GM12878 (cell line): ENCODE data around the gene HK1. TPM values are rescaled to one million over a fixed set of nuclear protein-coding genes. Genes with fewer than 3 reads are reported as not detected.

Experiments used
- ATAC-seq: fragments of 200-7000 bp; cut with Tn5 transposase; 3 replicates; pipeline ENCODE4 v1.9.1; 2020; ENCODE audit warnings: mild to moderate bottlenecking, moderate library complexity
- BruUV-seq: library from RNA; stranded (reverse); fragments of 400-500 nt; replicated peaks from 2 replicates; lab custom pipeline; 2021; lab: Mats Ljungman, UMichigan
- CTCF ChIA-PET: fragments of 300-600 bp; sonication (Branson Sonifier 250); formaldehyde crosslinking; extraction: SDS; loops from one replicate; lab custom pipeline; 2021; ENCODE audit warnings: inconsistent platforms; lab: Yijun Ruan, JAX
- POLR2A ChIA-PET: fragments of 350-600 bp; formaldehyde crosslinking; extraction: SDS; loops from one replicate; lab custom pipeline; 2021; ENCODE audit warnings: inconsistent platforms; lab: Charles Lee
- RAD21 ChIA-PET: fragments of 300-600 bp; sonication (Branson Sonifier 250); formaldehyde crosslinking; loops from one replicate; lab custom pipeline; 2023; ENCODE audit warnings: antibody characterized with exemption; ENCODE audit not compliant: unreplicated experiment; lab: Charles Lee
- SMC1A ChIA-PET: fragments of 300-600 bp; sonication (Branson Sonifier 250); formaldehyde crosslinking; loops from one replicate; lab custom pipeline; 2023; ENCODE audit not compliant: unreplicated experiment, uncharacterized antibody; lab: Charles Lee
- DNase-seq: peaks from one replicate; pipeline ENCODE4 v3.0.0-alpha.2; 2011; ENCODE audit warnings: low read depth, low spot score
- FAIRE-seq: peaks from 3 replicates; lab custom pipeline; 2011; peaks lifted over from hg19 to GRCh38; lab: Jason Lieb, UNC
- H2AFZ ChIP-seq: 2 replicates; pipeline ENCODE4 v1.6.0; 2011; ENCODE audit warnings: low read depth, low read length, control low read depth; ENCODE audit not compliant: control insufficient read depth
- H3K27ac ChIP-seq: 2 replicates; pipeline ENCODE4 v1.5.1; 2011; ENCODE audit warnings: control low read depth; ENCODE audit not compliant: control insufficient read depth, insufficient read depth
- H3K27me3 ChIP-seq, 2 experiments: replicated peaks in 1 of 2; 2 replicates each; pipeline versions ENCODE4 v1.6.0 to v1.6.1; 2011; ENCODE audit warnings: low read length in 1 of 2; ENCODE audit not compliant: control insufficient read depth in 2 of 2, insufficient read depth in 2 of 2
- H3K36me3 ChIP-seq, 2 experiments: 2 replicates each; pipeline ENCODE4 v1.5.1; 2011; ENCODE audit warnings: low read length in 1 of 2; ENCODE audit not compliant: control insufficient read depth in 2 of 2, insufficient read depth in 2 of 2
- H3K4me1 ChIP-seq: 2 replicates; pipeline ENCODE4 v1.6.1; 2011; ENCODE audit warnings: mild to moderate bottlenecking, low read length, moderate library complexity, mixed read lengths; ENCODE audit not compliant: control insufficient read depth, insufficient read depth
- H3K4me2 ChIP-seq: 2 replicates; pipeline ENCODE4 v1.6.0; 2011; ENCODE audit warnings: control low read depth; ENCODE audit not compliant: control insufficient read depth, insufficient read depth
- H3K4me3 ChIP-seq: fragments of 200-600 bp; sonication (generic); 2 replicates; pipeline ENCODE4 v1.5.1; 2016
- H3K79me2 ChIP-seq: 2 replicates; pipeline ENCODE4 v1.6.0; 2011; ENCODE audit warnings: low read length; ENCODE audit not compliant: control insufficient read depth, insufficient read depth
- H3K9ac ChIP-seq: 2 replicates; pipeline ENCODE4 v1.8.0; 2011; ENCODE audit warnings: low read length, control low read depth, mixed read lengths; ENCODE audit not compliant: control insufficient read depth, insufficient read depth
- H3K9me3 ChIP-seq: replicated peaks from 3 replicates; pipeline ENCODE4 v1.5.1; 2011; ENCODE audit warnings: mild to moderate bottlenecking, low read length; ENCODE audit not compliant: control insufficient read depth, insufficient read depth
- H4K20me1 ChIP-seq: 2 replicates; pipeline ENCODE4 v1.6.0; 2011; ENCODE audit not compliant: control insufficient read depth, insufficient read depth
- CHD4 ChIP-seq: fragments of 200-600 bp; sonication (generic); IDR thresholded peaks from 2 replicates; pipeline ENCODE4 v1.6.1; 2016; ENCODE audit warnings: mild to moderate bottlenecking
- DPF2 ChIP-seq: fragments of 450-650 bp; IDR thresholded peaks from 2 replicates; pipeline ENCODE4 v1.6.1; 2017; ENCODE audit warnings: mild to moderate bottlenecking
- EP300 ChIP-seq, 2 experiments: fragments of 150-350 bp in 1 of 2; IDR thresholded peaks; 2 replicates each; pipeline ENCODE4 v1.6.1; 2011 to 2012; ENCODE audit warnings: low read depth in 2 of 2, low read length in 2 of 2, borderline replicate concordance in 1 of 2, improper control_type of control experiment in 1 of 2, inconsistent platforms in 1 of 2; ENCODE audit not compliant: control insufficient read depth in 1 of 2
- FOS ChIP-seq: IDR thresholded peaks from 3 replicates; pipeline ENCODE4 v1.6.1; 2011; ENCODE audit warnings: borderline replicate concordance; ENCODE audit not compliant: insufficient read length; ENCODE audit errors: extremely low read depth
- HDAC6 ChIP-seq: fragments of 200-600 bp; sonication (generic); IDR thresholded peaks from one replicate; pipeline ENCODE4 v1.8.0; 2017; ENCODE audit warnings: antibody characterized with exemption; ENCODE audit not compliant: unreplicated experiment
- IKZF1 ChIP-seq: fragments of 450-650 bp; conservative IDR thresholded peaks from 2 replicates; pipeline ENCODE4 v1.6.1; 2017; ENCODE audit warnings: antibody characterized with exemption, mild to moderate bottlenecking
- KLF5 ChIP-seq: fragments of 450-650 bp; IDR thresholded peaks from 2 replicates; pipeline ENCODE4 v1.6.1; 2014; ENCODE audit warnings: mild to moderate bottlenecking; ENCODE audit not compliant: partially characterized antibody
- MXI1 ChIP-seq: fragments of 150-350 bp; IDR thresholded peaks from 2 replicates; pipeline ENCODE4 v1.6.1; 2011; ENCODE audit warnings: low read depth, mild to moderate bottlenecking, inconsistent platforms, low read length, improper control_type of control experiment
- NRF1 ChIP-seq: conservative IDR thresholded peaks from 2 replicates; pipeline ENCODE4 v1.6.1; 2011; ENCODE audit warnings: mild to moderate bottlenecking, low read depth, low read length, improper control_type of control experiment
- POU2F2 ChIP-seq: IDR thresholded peaks from 3 replicates; pipeline ENCODE4 v1.6.1; 2011; ENCODE audit warnings: low read depth, mild to moderate bottlenecking, low read length, borderline replicate concordance
- SPI1 ChIP-seq: IDR thresholded peaks from 2 replicates; pipeline ENCODE4 v1.6.1; 2011; ENCODE audit warnings: low read depth, mild to moderate bottlenecking, low read length, moderate library complexity, borderline replicate concordance; ENCODE audit not compliant: insufficient read depth
- SREBF2 ChIP-seq: IDR thresholded peaks from 2 replicates; pipeline ENCODE4 v1.6.1; 2012; ENCODE audit warnings: mild to moderate bottlenecking, low read length
- ZNF622 ChIP-seq: fragments of 450-650 bp; IDR thresholded peaks from 2 replicates; pipeline ENCODE4 v1.6.1; 2017; ENCODE audit warnings: mild to moderate bottlenecking, inconsistent platforms
- WGBS: methylation state at CpG from one replicate; pipeline ENCODE4 v1.1.6; 2016; ENCODE audit warnings: low lambda C conversion rate; ENCODE audit not compliant: insufficient replicate concordance, insufficient coverage; ENCODE audit errors: missing lambda C conversion rate; 5-methylcytosine and 5-hydroxymethylcytosine counted together
- in situ Hi-C: fragments of 300-500 bp; cut with MboI; formaldehyde crosslinking; loops from 9 replicates; pipeline ENCODE4 v1.14.3; 2018; ENCODE audit warnings: mixed read lengths
- intact Hi-C: fragments of 100-400 bp; cut with micrococcal nuclease; formaldehyde crosslinking; loops from one replicate; pipeline ENCODE4 v1.14.2; 2022; ENCODE audit not compliant: unreplicated experiment
- polyA plus RNA-seq, 11 experiments: library from polyadenylated mRNA; depleted of rRNA in 4 of 11; unstranded in 6 of 11; stranded (reverse) in 5 of 11; fragments of >200 nt; fragmentation: Nextera tagmentation in 4 of 11; fragmentation: Illumina TruSeq in 1 of 11; extraction: Ambion mirVana in 4 of 11; extraction: Trizol in 1 of 11; gene quantifications; 1 replicate in 1 of 11; 2 replicates in 10 of 11; pipeline versions ENCODE4 v1.2.1 to v1.2.3, GENCODE V29; 2011 to 2016; ENCODE audit warnings: inconsistent platforms in 2 of 11, missing spikeins in 2 of 11, low read depth in 1 of 11
- total RNA-seq, 4 experiments: library from RNA; depleted of rRNA in 3 of 4; stranded (reverse); fragments of >200 nt in 3 of 4; fragmentation: Illumina TruSeq in 1 of 4; extraction: Trizol in 1 of 4; gene quantifications; 2 replicates each; pipeline versions ENCODE4 v1.2.1 to v1.2.3, GENCODE V29; 2013 to 2021
- TF ChIP-seq, protein P1 (sequence below): fragments of 450-650 bp; IDR thresholded peaks from 2 replicates; pipeline ENCODE4 v1.6.1; 2014; ENCODE audit warnings: mild to moderate bottlenecking
- TF ChIP-seq, protein P2 (sequence below): IDR thresholded peaks from 2 replicates; pipeline ENCODE4 v1.6.1; 2011; ENCODE audit warnings: borderline replicate concordance, low read depth, mild to moderate bottlenecking, moderate library complexity, mixed read lengths, low read length; ENCODE audit not compliant: insufficient read depth; ENCODE audit errors: extremely low read length

The HK1 gene
- total and polyA plus RNA-seq, 10 of the 15 experiments (the other 5 are each of a cell fraction or from before 2014, with no cell fraction given): 3.4 to 77.3 (median 46.6) TPM

DNA sequence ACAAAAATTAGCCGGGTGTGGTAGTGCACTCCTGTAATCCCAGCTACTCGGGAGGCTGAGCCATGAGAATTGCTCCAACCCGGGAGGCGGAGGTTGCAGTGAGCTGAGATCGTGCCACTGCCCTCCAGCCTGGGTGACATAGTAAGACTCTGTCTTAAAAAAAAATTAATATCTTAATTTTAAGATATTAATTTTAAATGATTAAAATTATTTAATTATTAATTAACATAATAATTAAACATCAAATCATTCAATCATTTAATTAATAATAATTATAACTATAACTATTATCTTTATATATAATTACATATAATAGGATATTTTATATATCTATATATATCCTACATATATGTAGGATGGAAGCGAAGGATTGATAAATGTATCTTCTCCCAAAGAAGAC, 1.8 kb upstream of the HK1 start (continued):
- TF ChIP-seq, protein P1, sequence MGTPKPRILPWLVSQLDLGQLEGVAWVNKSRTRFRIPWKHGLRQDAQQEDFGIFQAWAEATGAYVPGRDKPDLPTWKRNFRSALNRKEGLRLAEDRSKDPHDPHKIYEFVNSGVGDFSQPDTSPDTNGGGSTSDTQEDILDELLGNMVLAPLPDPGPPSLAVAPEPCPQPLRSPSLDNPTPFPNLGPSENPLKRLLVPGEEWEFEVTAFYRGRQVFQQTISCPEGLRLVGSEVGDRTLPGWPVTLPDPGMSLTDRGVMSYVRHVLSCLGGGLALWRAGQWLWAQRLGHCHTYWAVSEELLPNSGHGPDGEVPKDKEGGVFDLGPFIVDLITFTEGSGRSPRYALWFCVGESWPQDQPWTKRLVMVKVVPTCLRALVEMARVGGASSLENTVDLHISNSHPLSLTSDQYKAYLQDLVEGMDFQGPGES: no peak
- TF ChIP-seq, protein P2, sequence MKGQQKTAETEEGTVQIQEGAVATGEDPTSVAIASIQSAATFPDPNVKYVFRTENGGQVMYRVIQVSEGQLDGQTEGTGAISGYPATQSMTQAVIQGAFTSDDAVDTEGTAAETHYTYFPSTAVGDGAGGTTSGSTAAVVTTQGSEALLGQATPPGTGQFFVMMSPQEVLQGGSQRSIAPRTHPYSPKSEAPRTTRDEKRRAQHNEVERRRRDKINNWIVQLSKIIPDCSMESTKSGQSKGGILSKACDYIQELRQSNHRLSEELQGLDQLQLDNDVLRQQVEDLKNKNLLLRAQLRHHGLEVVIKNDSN: no peak
- no peak for TF ChIP-seq MXI1

DNA sequence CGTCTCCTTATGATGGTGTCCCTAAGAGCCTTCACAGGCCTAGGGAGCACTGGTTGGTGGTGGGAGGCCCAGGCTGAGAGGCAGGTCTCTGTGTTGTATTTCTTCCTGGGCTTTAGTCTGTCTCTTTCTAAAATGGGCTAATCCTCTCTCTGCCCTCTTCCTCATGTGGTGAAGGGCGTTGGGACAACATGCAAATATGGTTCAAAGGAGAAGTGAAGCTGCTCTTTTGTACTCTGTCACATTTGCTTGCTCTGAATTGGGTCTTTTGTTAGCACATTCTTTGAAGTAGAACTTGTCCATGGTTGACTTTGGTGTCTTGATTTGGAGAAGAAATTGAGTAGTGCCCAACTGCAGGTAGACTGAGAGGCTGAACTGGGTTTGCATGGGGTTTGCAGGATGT, 814 bp downstream of the HK1 start:
- no peak for ATAC-seq
- intact Hi-C loops (no loop called here), in situ Hi-C loops (no loop called here)
- no peaks in the 10 kb centered on the region for H3K79me2 ChIP-seq
- POLR2A ChIA-PET: no interaction called here
- peak overlapping the region; percentile 59 for H3K4me2 ChIP-seq
- SMC1A ChIA-PET: interaction anchor here (1.0 to 1.4 kb wide), 3 partner anchors 24 to 38 kb away, joined by 3 to 4 read pairs (median 3); no protein-coding TSS in a partner anchor
- H3K27ac ChIP-seq: no peak overlapping the region
- TF ChIP-seq DPF2: no peak
- TF ChIP-seq SREBF2: no peak
- TF ChIP-seq POU2F2: 0 out of 3 replicates have a peak, but pooled peaks have one; percentile 49
- TF ChIP-seq EP300 (IDR thresholded peaks at IDR 0.05; ENCODE audit: borderline replicate concordance in 1 of 2, control insufficient read depth in 1 of 2, low read depth in 2 of 2, low read length in 2 of 2): no peak
- no peak for TF ChIP-seq IKZF1
- peak; percentile 41; the same call in 1 of the 2 replicates for TF ChIP-seq SPI1
- no peak for TF ChIP-seq FOS
- TF ChIP-seq ZNF622: no peak
- TF ChIP-seq CHD4: no peak
- no peak for TF ChIP-seq HDAC6
- no peak for TF ChIP-seq KLF5
- TF ChIP-seq NRF1: no peak
- H3K4me1 ChIP-seq: peaks cover 8% of the 10 kb centered on the region
- H3K9ac ChIP-seq: no peak overlapping the region
- H2AFZ ChIP-seq: peak overlapping the region; percentile 60
- BruUV-seq: no TSS peak
- RAD21 ChIA-PET: no interaction called here
- H3K36me3 ChIP-seq: no peaks in the 10 kb centered on the region
- CTCF ChIA-PET: interaction anchor here (0.9 to 1.0 kb wide), 2 partner anchors 121 to 228 kb away, joined by 4 read pairs; no protein-coding TSS in a partner anchor
- WGBS: 23% methylated on average over 2 of the region's 2 CpGs
- no peaks in the 10 kb centered on the region for H4K20me1 ChIP-seq
- DNase-seq: peak; percentile 21
- FAIRE-seq: no peak
- no peak overlapping the region for H3K4me3 ChIP-seq
- no peaks in the 10 kb centered on the region for H3K9me3 ChIP-seq
- H3K27me3 ChIP-seq: no peaks in the 10 kb centered on the region; a peak in 1 of 4 replicates
